Activated T-cell treated with anti-CD3 and anti-CD28 coated beads for 24 hours (primary cell): ENCODE measurements around the gene RHOF.
"Not testable (repeated sequence)": the region's sequence is repeated elsewhere in the genome, so short reads cannot be mapped to it uniquely, and the experiment has no call there.

ENCODE experiments used
- DNase-seq: peaks from one replicate; pipeline ENCODE4 v3.0.0-alpha.2; 2020; ENCODE audit warnings: low read depth

Gene RHOF

DNA sequence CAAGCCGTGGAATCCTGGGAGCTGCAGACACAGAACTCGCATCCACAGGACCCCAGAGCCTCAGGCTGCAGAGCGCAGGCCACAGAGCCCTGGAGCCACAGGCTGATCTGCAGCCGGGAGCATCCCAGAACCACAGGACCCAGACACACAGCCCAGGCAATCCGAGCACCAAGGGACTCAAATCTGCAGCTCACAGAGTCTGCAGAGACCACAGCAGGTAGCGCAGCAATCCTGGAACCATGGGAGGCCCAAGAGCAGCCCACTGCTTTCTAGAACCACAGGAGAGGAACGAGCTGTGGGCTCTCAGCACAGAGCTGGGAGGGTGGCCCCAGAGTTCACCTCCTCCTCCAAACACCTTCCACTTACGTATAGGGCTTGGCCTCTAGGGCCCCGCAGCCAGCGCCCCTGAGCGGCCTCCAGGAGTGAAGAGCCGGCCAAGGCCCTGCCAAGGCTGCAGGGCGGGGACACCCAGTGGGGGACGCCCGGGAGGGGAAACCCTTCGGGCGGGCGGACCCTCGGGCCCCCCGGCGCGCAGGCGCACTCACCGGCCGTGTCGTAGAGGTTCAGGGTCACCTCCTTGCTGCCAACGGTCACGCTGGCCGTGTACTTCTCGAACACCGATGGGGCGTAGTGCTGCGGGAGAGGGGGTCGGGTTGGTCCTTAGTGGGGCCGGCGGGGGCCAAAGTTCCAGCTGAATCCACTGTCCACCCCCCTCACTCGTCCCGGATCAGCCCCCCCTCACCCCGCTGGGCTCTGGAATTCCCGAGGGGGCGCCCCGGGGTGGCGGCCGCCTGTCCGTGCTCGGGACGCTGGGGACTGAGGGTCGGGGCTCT lies 665 bp downstream of the RHOF start:
- DNase-seq, result no peak

- DNase-seq, result no peak
Measured at GRCh38 chr12:121791671-121792551, 1.6 kb downstream of the RHOF start.

DNA sequence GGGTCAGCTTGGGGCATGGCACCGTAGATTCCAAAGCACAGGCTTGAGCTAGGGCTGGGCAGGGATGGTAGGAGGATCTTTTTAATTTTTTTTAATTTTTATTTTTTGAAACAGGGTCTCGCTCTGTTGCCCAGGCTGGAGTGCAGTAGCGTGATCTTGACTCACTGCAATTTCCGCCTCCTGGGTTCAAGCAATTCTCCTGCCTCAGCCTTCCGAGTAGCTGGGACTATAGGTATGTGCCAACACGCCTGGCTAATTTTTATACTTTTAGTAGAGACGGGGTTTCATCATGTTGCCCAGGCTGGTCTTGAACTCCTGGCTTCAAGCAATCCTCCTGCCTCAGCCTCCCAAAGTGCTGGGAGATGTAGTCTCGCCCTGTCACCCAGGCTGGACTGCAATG lies 2.7 kb downstream of the RHOF start:
- DNase-seq, result not testable (repeated sequence)

DNA sequence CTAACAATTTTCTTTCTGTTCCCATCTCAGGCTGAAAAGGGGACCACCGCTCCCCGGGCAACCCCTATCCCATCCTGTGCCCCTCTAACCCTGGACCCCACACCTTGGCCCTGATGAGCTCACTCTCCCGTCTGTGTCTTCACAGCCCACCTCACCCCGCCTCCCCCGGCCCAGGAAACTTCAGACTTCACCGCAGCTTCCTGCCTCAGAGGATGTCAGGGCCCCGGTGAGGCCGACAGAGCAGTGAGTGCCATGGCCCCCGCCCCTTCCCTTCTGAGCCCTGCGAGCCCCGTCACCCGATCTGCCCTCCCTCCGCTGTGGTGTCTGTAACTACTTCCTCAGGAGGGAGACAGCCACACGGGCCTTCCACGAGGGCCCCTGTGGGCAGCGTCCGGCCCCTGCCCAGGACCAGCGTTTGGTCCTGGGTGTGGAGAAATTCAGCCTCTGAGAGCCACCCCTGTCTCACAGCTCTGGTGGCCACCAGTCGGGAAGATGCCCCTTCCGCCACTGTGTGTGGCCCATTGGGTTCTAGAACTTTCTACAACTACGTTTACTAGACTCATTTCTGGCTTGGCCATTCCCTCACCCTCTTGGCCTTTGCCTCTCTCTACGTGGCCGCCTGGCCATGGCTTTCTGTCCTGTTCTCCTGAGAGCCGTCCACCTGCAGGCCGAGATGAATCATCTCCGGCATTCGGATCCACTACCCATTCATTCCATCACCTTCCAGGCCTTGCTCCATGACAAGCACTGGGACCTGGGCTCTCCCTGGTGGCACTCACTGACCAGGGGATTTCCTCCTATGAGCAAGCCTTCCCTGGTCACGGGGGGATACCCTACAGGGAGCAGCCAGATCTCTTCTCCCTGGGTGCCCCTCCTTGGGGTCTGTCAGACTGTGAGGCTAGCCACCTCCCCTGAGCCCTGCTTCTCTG lies 3.4 kb downstream of the RHOF start:
- DNase-seq, result peak; percentile 89

GRCh38 chr12:121789233-121789781 lies 4.2 kb downstream of the RHOF start:
- no peak for DNase-seq

GRCh38 chr12:121788176-121788818 lies 5.2 kb downstream of the RHOF start:
- DNase-seq, result no peak

DNA sequence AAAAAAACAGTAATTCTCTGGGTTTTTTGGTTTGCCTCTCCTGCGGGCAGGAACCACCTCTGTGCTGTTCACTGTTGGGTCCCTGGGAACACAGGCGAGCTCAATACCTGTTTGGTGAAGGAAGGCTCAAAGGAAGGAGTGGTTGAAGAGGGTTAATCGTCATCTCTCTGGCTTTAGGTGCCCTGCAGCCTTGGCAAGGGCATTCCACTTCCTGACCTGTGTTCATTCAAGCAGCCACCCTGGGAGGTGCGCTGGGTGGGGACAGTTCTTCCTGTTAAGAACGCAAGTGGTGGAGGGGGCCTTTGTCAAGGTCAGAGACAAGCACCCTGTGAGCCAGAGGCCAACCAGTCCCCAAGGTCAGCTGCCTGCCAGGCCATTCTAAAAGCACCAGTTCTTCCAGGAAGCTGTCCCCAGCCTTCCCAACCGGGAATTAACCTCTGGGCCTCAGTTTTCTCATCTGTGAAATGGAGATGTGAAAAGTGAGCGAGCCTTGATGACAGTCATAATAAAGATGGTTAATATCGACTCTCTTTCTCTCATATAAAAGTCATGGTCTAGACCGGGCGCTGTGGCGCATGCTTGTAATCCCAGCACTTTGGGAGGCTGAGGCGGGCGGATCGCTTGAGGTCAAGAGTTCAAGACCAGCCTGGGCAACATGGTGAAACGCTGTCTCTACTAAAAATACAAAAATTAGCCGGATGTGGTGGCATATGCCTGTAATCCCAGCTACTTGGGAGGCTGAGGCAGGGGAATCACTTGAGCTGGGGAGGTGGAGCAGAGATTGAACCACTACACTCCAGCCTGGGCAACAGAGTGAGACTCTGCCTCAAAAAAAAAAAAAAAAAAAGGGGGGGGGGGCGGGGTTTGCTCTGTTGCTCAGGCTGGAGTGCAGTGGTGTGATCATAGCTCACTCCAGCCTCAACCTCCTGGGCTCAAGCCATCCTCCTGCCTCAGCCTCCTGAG lies 6.1 kb downstream of the RHOF start:
- DNase-seq, result no peak

GRCh38 chr12:121786440-121786825 lies 7.1 kb downstream of the RHOF start:
- DNase-seq, result no peak

GRCh38 chr12:121784460-121784859 lies 9.0 kb downstream of the RHOF start:
- DNase-seq, result no peak

GRCh38 chr12:121783766-121784165 lies 9.7 kb downstream of the RHOF start:
- no peak for DNase-seq

GRCh38 chr12:121781998-121782979 lies 11.2 kb downstream of the RHOF start:
- DNase-seq, result no peak

DNA sequence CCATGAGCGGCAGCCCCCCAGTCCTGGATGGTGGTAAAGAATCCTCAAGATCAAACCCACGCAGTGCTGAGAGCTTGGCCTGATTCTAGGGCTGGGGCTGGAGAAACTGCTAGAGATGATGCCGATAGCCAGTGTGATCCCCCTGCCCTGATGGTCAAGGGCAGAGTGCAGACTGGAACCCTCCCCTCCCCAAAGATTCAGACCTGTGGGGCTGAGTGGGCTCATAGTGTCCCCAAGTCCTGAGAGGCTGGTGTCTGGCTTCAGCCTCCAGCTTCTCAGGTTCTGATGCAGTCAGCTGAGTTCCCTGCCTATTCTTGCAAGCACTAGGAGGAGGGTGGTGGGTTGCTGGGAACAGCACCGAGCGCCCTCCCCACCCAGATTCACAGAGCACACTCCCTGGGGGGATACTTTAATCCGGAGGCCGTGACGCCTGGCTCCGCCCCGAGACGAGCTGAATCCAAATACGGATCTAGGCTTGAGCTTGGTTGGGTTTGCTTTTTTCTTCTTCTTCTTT lies 11.9 kb downstream of the RHOF start:
- DNase-seq, result no peak

GRCh38 chr12:121780429-121780828 lies 13.1 kb downstream of the RHOF start:
- DNase-seq, result no peak

- DNase-seq, result no peak
Measured at GRCh38 chr12:121779422-121779895, 14.0 kb downstream of the RHOF start.

DNA sequence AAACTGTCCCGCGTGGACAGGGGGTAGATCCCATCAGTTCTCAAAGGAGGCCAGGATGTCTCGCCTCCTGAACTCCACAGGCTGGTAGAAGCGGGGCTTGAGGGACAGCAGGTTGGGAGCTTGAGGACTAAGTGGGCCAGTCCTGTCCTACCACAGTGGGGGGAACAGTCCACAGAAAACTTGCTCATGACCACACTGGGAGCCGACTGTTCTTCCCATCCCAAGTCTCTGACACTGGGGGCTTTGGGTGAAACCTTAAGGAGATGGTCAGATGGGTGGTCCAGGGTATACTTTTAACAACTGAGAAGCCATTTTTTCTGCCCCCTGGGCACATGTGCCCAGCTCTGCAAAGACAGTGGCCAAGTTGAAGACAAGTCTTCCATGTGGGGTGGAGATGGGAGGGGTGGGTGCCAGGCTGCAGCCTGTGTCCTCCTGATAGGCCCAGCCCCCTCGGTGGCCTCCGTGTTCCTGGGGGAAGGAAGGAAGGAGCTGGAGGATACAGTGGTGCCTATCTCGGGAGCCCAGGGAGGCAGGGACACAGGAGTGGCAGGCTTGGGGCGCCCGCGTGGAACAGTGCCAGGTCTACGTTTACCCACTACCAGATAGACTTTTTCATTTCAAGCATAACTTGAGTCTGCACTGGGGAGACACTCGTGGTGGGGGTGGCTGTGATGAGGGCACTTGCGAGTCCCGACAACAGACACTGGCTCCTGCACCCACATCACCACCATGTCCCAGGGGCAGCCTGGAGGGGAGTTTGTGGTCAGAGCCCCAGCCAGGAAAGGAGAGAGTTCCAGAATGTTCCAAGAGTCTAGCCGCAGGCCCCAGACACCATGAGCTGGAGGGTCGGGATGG lies 14.7 kb downstream of the RHOF start:
- DNase-seq, result no peak

DNA sequence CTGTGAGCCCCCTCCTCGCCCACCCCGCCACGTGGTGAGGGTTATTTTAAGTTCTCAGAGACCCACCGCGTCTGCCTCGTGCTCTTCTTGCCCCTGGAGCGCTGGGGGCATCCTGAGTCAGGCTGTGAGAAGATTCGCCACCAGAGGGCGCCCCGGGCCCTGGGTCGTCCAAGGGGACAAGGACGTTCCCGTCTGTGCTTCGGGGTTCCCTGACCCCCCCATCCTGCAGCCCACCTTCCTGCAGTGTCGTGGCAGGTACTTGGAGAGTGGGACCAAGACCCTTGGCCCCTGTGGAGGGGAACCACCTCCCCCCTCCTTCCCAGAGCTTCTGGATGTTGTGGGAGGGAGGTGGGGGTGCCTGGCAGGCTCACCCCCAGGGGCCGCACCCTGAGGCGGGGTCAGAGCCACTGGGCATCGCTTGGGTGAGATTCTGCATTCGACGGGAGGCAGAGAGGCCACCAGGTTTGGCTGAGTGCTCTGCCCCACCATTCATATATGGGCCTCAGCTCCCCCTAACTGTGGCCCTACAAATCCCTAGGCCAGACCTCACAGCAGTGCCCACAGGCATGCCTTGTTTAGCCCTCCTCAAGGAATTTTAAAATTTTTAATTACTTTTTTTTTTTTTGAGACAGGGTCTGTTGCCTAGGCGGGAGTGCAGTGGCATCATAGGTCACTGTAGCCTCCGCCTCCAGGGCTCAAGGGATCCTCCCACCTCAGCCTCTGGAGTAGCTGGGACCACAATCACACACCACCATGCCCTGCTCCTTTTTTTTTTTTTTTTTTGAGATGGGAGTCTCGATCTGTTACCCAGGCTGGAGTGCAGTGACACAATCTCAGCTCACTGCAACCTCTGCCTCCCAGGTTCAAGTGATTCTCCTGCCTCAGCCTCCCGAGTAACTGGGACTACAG lies 17.0 kb downstream of the RHOF start:
- DNase-seq, result peak; percentile 83
